ENCODE measurements around the gene SLC27A5. TPM values are rescaled to one million over a fixed set of nuclear protein-coding genes. Genes with fewer than 3 reads are reported as not detected.

SLC27A5 gene
- total and polyA plus RNA-seq, 9 of the 15 experiments (the other 6 are each of a cell fraction or from before 2014, with no cell fraction given), result 42.2 to 318 (median 64.7) TPM

DNA sequence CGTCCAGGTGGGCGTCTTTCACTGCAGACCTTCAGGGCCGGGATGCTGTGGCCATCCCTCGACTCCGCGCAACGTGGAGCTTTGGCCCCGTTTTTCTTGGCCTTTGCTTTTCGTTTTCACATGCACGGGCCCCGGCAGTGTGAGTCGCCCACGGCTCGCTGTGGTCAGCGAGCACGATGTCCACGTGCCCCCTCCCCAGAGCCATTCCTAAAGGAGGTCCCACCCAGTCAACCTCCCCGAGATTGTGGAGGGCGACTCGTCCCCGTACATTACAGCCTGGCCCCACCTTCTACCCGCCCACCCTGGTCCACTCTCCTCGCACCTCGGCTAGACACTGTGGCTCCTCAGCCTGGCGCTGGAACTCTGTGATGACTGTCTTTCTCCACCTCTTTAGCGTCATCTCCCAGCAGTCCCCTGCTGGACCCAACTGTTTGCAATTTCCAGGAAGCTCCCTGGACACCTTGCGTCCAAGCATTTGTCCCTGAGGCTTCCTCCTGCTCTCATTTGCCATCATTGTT, 35.2 kb downstream of the SLC27A5 start (continued):
- TF ChIP-seq MGA (IDR thresholded peaks at IDR 0.05) (peak; percentile 83), ZNF764 (CRISPR knock-in tag; IDR thresholded peaks at IDR 0.05; ENCODE audit: low read depth) (0 out of 2 replicates have a peak, but pooled peaks have one; percentile 11)

All from K562 (cell line).